Epithelial cell of prostate (primary cell): ENCODE data around the gene TBXA2R.
"Not testable (repeated sequence)": the region's sequence is repeated elsewhere in the genome, so short reads cannot be mapped to it uniquely, and the experiment has no call there.

Source experiments
- DNase-seq: peaks from one replicate; pipeline ENCODE4 v3.0.0-alpha.2; 2011; ENCODE audit warnings: low read depth, low spot score
- H3K27ac ChIP-seq: fragments of 450-650 bp; 2 replicates; pipeline ENCODE4 v1.5.1; 2017; ENCODE audit warnings: mild to moderate bottlenecking

TBXA2R gene

GRCh38 chr19:3606690-3607289 is at the start of gene TBXA2R:
TBXA2R (minus strand) TSS chr19:3606875; CDS start chr19:3600634, 6,241 bp downstream.
- no peak for DNase-seq
- no peak within 1 kb of the TSS for H3K27ac ChIP-seq

- no peak overlapping the region for H3K27ac ChIP-seq
- no peak for DNase-seq
Observed at GRCh38 chr19:3656073-3656746, 49.5 kb upstream of the TBXA2R start.

- DNase-seq = no peak
- H3K27ac ChIP-seq = no peak overlapping the region
Observed at GRCh38 chr19:3655402-3656072, 48.9 kb upstream of the TBXA2R start.

GRCh38 chr19:3653865-3654513 is 47.3 kb upstream of the TBXA2R start:
- H3K27ac ChIP-seq = no peak overlapping the region
- no peak for DNase-seq

- DNase-seq = no peak
- H3K27ac ChIP-seq = no peak overlapping the region
Observed at GRCh38 chr19:3653081-3653795, 46.6 kb upstream of the TBXA2R start.

- no peak overlapping the region for H3K27ac ChIP-seq
- DNase-seq = no peak
Observed at GRCh38 chr19:3652422-3652821, 45.7 kb upstream of the TBXA2R start.

- H3K27ac ChIP-seq = no peak overlapping the region
- no peak for DNase-seq
Observed at GRCh38 chr19:3651684-3652083, 45.0 kb upstream of the TBXA2R start.

- H3K27ac ChIP-seq = no peak overlapping the region
- no peak for DNase-seq
Observed at GRCh38 chr19:3649888-3650287, 43.2 kb upstream of the TBXA2R start.

GRCh38 chr19:3648037-3648905 is 41.6 kb upstream of the TBXA2R start:
- no peak for DNase-seq

GRCh38 chr19:3647102-3647501 is 40.4 kb upstream of the TBXA2R start:
- H3K27ac ChIP-seq, DNase-seq: not testable (repeated sequence)

More at GRCh38 chr19:3648037-3648905, 41.6 kb upstream of the TBXA2R start:
- no peak overlapping the region for H3K27ac ChIP-seq

GRCh38 chr19:3646336-3647092 is 39.8 kb upstream of the TBXA2R start:
- no peak overlapping the region for H3K27ac ChIP-seq
- DNase-seq = no peak

- no peak for DNase-seq
- no peak overlapping the region for H3K27ac ChIP-seq
Observed at GRCh38 chr19:3645726-3646125, 39.1 kb upstream of the TBXA2R start.

GRCh38 chr19:3645067-3645396 is 38.4 kb upstream of the TBXA2R start:
- DNase-seq = no peak
- no peak overlapping the region for H3K27ac ChIP-seq

- DNase-seq = no peak
- H3K27ac ChIP-seq = no peak overlapping the region
Observed at GRCh38 chr19:3644351-3645066, 37.8 kb upstream of the TBXA2R start.

- no peak for DNase-seq
- no peak overlapping the region for H3K27ac ChIP-seq
Observed at GRCh38 chr19:3643674-3644313, 37.1 kb upstream of the TBXA2R start.

GRCh38 chr19:3642987-3643673 is 36.5 kb upstream of the TBXA2R start:
- DNase-seq = no peak
- H3K27ac ChIP-seq = no peak overlapping the region

- H3K27ac ChIP-seq = no peak overlapping the region
- DNase-seq = no peak
Observed at GRCh38 chr19:3642296-3642695, 35.6 kb upstream of the TBXA2R start.
